Choroid plexus epithelial cell (primary cell): ENCODE data around the gene ASPSCR1.

Source experiments
- DNase-seq: peaks from one replicate; pipeline ENCODE4 v3.0.0-alpha.2; 2010; ENCODE audit warnings: low read depth
- H3K4me3 ChIP-seq: 2 replicates; pipeline ENCODE4 v1.5.1; 2011; ENCODE audit warnings: low read depth, mild to moderate bottlenecking, control low read depth, low read length, moderate library complexity
- TF ChIP-seq, protein P1 (sequence below): conservative IDR thresholded peaks from 2 replicates; pipeline ENCODE4 v1.5.1; 2011; ENCODE audit warnings: low read depth, mild to moderate bottlenecking, control low read depth, inconsistent platforms, low read length, moderate library complexity

The ASPSCR1 gene, protein sequence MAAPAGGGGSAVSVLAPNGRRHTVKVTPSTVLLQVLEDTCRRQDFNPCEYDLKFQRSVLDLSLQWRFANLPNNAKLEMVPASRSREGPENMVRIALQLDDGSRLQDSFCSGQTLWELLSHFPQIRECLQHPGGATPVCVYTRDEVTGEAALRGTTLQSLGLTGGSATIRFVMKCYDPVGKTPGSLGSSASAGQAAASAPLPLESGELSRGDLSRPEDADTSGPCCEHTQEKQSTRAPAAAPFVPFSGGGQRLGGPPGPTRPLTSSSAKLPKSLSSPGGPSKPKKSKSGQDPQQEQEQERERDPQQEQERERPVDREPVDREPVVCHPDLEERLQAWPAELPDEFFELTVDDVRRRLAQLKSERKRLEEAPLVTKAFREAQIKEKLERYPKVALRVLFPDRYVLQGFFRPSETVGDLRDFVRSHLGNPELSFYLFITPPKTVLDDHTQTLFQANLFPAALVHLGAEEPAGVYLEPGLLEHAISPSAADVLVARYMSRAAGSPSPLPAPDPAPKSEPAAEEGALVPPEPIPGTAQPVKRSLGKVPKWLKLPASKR

DNA sequence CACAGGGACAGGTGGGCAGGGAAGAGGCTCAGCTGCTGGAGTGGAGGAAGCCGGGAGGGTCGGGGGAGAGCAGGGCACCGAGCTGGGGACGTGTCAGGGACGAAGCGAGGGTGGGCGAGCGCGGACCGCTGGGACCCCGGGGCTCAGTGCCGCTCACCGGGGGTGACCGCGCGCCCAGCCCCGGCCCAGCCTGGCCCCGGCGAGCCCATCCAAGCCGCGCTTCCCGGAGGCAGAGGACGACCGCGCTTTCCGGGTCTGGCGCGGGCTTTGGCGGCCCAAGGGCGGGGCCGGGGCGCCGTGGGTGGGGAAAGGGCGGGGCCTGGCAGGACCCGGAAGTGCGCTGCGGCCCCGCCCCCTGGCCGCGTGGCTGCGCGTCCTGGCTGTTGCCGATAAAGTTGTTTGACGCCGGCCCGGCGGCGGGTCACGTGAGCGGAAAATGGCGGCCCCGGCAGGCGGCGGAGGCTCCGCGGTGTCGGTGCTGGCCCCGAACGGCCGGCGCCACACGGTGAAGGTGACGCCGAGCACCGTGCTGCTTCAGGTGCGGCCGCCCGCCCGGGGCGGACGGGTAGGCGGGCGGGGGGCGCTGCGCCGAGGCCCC lies at the start of gene ASPSCR1:
Gene ASPSCR1 (plus strand): TSS at position 419 of the 598 bp plus-strand sequence. CDS start 18 bp downstream, at position 437.
- peak within 1 kb of the TSS; percentile 82 for H3K4me3 ChIP-seq
- TF ChIP-seq, protein P1, sequence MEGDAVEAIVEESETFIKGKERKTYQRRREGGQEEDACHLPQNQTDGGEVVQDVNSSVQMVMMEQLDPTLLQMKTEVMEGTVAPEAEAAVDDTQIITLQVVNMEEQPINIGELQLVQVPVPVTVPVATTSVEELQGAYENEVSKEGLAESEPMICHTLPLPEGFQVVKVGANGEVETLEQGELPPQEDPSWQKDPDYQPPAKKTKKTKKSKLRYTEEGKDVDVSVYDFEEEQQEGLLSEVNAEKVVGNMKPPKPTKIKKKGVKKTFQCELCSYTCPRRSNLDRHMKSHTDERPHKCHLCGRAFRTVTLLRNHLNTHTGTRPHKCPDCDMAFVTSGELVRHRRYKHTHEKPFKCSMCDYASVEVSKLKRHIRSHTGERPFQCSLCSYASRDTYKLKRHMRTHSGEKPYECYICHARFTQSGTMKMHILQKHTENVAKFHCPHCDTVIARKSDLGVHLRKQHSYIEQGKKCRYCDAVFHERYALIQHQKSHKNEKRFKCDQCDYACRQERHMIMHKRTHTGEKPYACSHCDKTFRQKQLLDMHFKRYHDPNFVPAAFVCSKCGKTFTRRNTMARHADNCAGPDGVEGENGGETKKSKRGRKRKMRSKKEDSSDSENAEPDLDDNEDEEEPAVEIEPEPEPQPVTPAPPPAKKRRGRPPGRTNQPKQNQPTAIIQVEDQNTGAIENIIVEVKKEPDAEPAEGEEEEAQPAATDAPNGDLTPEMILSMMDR = no peak

DNA sequence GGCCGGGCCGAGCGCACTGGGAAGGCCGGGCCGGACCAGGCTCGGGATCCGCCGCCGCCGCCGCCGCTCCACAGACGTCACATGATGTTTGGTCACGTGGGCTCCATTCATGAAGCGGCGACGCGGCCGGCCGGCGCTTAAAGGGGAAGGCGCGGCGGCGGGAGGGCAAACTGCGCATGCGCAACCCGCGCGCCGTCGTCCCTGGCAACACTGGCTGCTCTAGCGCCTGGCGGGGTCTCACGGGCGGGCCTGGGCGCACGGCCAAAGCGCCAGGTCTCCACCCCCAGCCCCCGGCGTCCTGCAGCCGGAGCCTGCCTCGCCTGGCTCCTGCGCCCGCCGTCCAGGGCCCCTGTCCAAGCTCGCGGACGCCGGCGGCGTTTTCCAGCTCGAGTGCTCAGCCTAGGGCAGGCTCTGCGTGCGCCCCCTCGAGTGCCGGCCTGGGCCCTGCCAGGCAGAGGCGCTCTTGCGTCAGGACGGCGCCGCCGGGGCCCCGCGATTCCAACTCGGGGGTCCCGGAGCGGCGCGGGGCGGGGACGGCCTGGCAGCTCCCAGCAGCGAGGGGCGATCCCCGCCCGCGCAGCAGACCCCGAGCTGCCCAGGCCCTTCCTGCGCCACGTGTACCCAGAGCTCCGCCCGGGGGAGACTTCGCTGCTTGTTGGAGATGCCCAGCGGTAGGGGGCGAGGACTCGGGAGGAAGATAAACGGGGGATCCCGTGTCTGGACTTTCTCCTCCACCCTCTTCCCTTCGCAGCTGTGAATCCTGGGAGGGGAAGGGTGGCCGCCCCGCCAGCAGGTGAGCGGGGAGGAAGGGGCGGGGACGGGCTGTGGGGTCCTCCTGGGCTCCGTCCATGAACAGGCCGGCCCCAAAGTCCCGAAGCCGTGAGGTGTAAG lies 49.5 kb upstream of the ASPSCR1 start, which contains the start of gene MAFG:
Gene MAFG (minus strand): TSS at position 83 of the 891 bp plus-strand sequence. CDS start 4,550 bp downstream, outside the sequence.
- H3K4me3 ChIP-seq = peak within 1 kb of the TSS; percentile 77
- DNase-seq = peak; percentile 95
- TF ChIP-seq, protein P1 = peak; percentile 28

More for the DNA sequence above, at the start of gene ASPSCR1:
- peak; percentile 95 for DNase-seq

DNA sequence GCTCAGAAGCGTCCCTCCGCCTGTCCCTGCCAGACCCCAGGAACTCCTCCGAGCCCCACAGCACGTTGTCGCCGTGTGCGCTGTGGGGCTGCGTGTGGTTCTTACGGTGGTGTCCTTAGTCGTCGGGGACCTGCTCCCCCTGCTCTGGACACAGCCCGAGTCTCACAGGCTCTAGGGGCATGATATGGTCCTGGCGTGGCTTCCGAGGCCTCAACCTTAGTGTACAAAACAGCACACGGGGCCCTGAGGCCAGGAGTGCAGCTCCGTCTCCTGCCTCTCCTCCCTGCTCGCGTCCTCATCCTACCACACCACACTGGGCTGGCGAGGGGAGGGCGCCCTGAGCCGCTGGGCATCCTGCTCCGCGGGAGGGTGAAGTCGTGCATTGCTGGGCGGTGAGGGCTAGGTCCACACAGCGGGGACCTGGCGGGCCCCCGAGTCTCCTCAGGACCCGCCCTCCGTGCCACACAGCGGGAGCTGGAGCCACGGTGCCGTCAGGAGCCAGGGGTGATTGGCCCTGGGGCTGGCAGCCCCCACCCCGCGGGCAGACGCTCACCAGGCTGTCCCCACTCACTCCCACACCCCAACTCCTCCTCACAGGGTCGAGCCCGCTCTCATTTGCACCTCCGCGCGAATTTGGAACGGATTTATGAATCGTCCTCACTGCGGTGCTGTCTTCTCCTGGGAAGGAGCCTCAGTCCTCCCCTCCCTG lies 48.7 kb upstream of the ASPSCR1 start:
- no peak for DNase-seq
- TF ChIP-seq, protein P1 = no peak
- H3K4me3 ChIP-seq = peak overlapping the region; percentile 77

DNA sequence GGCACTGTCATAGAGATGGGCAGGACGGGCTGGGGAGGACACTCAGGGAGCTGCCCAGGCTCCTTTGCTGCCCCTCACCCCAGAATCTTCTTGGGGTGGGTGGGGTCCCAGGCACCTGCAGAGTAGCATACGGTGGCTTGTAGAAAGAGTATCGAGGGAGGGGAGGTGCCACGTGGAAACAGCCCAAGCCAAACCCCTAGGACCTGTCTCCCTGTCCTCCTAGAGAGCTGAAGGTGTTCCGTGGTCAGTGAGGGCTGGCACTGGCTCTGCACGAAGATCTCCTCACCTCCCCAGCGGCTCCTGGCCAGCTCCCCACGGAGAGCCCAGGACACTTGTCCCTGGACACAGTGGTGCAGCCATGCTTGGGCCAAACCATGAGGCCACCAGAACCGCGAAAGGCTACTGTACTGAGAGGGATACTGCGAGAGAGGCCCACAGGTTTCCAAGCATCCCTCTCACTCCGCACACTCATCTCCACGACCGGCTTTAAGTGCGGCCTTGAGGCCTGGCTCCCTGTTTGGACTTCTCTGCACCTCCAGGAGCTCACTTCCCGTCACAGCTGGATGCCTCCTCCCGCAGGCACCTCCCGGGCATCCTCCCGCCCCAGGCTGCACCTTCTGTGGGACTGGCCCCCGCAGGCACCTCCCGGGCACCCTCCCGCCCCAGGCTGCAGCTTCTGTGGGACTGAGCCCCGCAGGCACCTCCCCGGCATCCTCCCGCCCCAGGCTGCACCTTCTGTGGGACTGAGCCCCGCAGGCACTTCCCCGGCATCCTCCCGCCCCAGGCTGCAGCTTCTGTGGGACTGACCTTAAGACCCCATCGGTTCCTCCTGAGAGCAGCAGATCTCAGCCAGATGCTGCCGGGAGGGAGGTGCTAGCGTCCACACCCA lies 47.9 kb upstream of the ASPSCR1 start:
- TF ChIP-seq, protein P1 = no peak
- no peak overlapping the region for H3K4me3 ChIP-seq
- DNase-seq = no peak

DNA sequence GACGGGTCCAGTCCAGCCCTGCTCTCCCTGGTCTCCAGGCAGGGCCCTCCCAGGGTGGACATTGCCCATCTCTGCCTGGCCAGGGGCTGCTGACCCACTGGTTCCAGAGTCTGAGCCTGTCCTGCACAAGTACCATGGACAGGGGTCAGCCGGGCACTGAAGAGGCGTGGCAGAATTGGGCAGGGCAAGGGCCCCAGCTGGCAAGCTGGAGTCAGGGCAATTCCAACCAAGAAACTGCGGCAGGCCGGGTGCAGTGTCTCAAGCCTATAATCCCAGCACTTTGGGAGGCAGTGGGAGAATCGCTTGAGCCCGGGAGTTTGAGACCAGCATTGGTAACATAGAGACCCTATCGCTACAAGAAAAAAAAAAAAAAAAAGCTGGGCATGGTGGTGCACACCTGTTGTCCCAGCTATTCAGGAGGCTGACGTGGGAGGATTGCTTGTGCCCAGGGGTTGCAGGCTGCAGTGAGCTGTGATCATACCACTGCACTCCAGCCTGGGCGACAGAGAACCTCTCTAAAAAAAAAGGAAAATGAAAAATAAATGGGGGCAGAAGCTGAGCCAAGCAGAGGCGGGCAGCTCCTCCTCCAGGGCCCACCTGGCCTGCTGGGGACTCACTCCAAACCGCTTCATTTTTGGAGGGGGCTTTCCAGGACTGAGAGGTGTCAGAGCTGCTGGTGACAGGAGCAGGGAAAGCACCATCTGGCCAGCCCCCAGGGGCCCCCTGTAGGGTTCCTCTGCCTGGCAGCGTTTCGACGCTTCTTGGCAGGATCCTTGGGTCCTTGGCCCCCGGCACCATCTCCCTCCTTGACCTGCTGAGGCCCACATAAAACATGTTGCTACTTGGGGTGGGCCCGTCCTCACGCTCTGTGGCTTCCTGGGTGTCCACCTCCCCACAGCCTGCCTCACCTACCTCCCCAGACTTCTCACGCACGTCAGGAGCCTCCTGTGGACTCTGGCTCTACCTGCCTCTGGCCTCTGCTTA lies 47.0 kb upstream of the ASPSCR1 start:
- TF ChIP-seq, protein P1 = no peak
- no peak overlapping the region for H3K4me3 ChIP-seq
- DNase-seq = no peak
